ENCODE data around the gene ADGRG3. TPM values are rescaled to one million over a fixed set of nuclear protein-coding genes. Genes with fewer than 3 reads are reported as not detected.

The ADGRG3 gene
- total RNA-seq, 4 donors from 2014 or later: 0.32 to 2.0 (median 2.0) TPM; not detected in 1

GRCh38 chr16:57672824-57673223, 4.7 kb downstream of the ADGRG3 start:
- H3K27ac ChIP-seq: no peak overlapping the region
- peaks cover 6% of the 10 kb centered on the region for H3K4me1 ChIP-seq
- no peaks in the 10 kb centered on the region for H3K36me3 ChIP-seq
- peaks cover 6% of the 10 kb centered on the region for H3K27me3 ChIP-seq
- no peak for TF ChIP-seq POLR2AphosphoS5 (IDR thresholded peaks at IDR 0.05)
- no peak overlapping the region for H3K4me3 ChIP-seq
- 100% methylated on average over 2 of the region's 2 CpGs for WGBS
- no peak for DNase-seq (ENCODE audit: low spot score in 2 of 2)
- H3K9me3 ChIP-seq: no peaks in the 10 kb centered on the region

DNA sequence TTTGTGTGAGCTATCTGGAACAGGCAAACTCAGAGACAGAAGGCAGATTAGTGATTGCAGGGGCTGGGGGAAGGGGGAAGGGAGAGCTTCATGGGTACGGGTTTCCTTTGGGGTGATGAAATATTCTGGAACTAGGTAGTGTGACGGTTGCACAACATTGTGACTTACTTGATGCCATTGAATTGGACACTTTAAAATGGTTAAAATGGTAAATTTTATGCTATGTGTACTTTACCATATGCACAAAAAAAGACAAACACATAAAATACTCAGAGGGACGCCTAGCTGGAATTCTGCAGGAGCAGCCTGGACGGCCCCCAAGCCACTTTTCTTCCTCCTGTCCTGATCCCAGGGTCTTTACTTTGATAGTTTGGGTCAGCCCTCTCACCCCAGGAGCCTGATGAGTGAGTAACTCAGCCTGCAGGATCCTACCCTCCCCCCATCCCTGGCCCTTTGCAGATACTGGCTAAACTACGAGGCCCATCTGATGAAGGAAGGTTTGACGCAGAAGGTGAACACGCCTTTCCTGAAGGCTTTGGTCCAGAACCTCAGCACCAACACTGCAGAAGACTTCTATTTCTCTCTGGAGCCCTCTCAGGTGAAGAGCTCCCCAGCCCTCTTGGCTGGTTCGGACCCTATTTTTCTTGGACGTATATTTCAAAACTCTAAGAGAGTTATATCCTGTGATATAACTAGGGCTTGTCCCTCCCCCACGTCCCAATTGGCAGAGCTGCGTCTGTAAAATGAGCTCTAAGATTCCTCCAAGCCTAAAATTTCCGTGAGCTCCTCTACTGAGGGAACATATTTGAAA, 7.8 kb downstream of the ADGRG3 start:
- peak in 1 of 2 donors; percentile 25 for DNase-seq (ENCODE audit: low spot score in 2 of 2)
- Histone ChIP-seq H3K4me1 (peaks cover 7% of the 10 kb centered on the region), H3K4me3 (no peak overlapping the region), H3K27ac (no peak overlapping the region), H3K36me3 (no peaks in the 10 kb centered on the region), H3K27me3 (peaks cover 10% of the 10 kb centered on the region), H3K9me3 (no peaks in the 10 kb centered on the region)
- WGBS: 54% methylated on average over 12 of the region's 12 CpGs
- TF ChIP-seq EP300 (IDR thresholded peaks at IDR 0.05) (no peak), POLR2A (IDR thresholded peaks at IDR 0.05) (no peak), POLR2AphosphoS5 (IDR thresholded peaks at IDR 0.05) (no peak)
- TF ChIP-seq, protein P1, sequence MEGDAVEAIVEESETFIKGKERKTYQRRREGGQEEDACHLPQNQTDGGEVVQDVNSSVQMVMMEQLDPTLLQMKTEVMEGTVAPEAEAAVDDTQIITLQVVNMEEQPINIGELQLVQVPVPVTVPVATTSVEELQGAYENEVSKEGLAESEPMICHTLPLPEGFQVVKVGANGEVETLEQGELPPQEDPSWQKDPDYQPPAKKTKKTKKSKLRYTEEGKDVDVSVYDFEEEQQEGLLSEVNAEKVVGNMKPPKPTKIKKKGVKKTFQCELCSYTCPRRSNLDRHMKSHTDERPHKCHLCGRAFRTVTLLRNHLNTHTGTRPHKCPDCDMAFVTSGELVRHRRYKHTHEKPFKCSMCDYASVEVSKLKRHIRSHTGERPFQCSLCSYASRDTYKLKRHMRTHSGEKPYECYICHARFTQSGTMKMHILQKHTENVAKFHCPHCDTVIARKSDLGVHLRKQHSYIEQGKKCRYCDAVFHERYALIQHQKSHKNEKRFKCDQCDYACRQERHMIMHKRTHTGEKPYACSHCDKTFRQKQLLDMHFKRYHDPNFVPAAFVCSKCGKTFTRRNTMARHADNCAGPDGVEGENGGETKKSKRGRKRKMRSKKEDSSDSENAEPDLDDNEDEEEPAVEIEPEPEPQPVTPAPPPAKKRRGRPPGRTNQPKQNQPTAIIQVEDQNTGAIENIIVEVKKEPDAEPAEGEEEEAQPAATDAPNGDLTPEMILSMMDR (IDR thresholded peaks at IDR 0.05): no peak

DNA sequence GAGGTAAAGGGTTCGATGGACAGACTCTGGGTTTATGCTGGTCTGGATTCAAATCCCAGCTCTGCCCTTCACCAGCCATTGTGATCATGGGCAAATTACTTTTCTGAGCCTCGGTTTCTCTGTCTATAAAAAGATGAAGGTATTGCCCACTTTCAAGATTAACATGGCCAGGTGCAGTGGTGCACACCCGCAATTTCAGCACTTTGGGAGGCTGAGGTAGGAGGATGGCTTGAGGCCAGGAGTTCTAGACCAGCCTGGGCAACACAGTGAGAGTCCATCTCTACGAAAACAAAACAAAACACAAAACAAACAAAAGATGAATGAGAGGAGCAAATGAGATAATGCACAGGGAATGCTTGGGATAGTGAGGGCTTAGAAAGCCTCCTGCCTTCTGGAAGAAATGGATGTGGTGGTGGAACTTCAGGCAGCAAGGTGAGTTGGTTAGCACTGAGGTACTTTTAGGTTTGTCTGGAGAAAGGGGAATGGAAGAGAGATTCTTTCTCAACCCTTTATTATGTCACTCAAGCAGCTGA, 8.5 kb downstream of the ADGRG3 start:
- TF ChIP-seq EP300 (IDR thresholded peaks at IDR 0.05) (no peak), POLR2A (IDR thresholded peaks at IDR 0.05) (no peak), POLR2AphosphoS5 (IDR thresholded peaks at IDR 0.05) (no peak)
- TF ChIP-seq, protein P1 (IDR thresholded peaks at IDR 0.05): no peak
- peaks cover 7% of the 10 kb centered on the region for H3K4me1 ChIP-seq
- 72% methylated on average over 4 of the region's 4 CpGs for WGBS
- H3K36me3 ChIP-seq: no peaks in the 10 kb centered on the region
- no peak overlapping the region for H3K4me3 ChIP-seq
- peak overlapping the region; percentile 29 for H3K27ac ChIP-seq
- peak in 1 of 2 donors; percentile 17 for DNase-seq (ENCODE audit: low spot score in 2 of 2)
- peaks cover 10% of the 10 kb centered on the region for H3K27me3 ChIP-seq
- H3K9me3 ChIP-seq: no peaks in the 10 kb centered on the region

GRCh38 chr16:57677622-57678369, 9.7 kb downstream of the ADGRG3 start:
- H3K9me3 ChIP-seq: no peaks in the 10 kb centered on the region
- no peak overlapping the region for H3K27ac ChIP-seq
- TF ChIP-seq, protein P1 (IDR thresholded peaks at IDR 0.05): no peak
- TF ChIP-seq POLR2AphosphoS5 (IDR thresholded peaks at IDR 0.05) (no peak), POLR2A (IDR thresholded peaks at IDR 0.05) (no peak), EP300 (IDR thresholded peaks at IDR 0.05) (no peak)
- peak in 1 of 2 donors; percentile 73 for DNase-seq (ENCODE audit: low spot score in 2 of 2)
- peaks cover 7% of the 10 kb centered on the region for H3K4me1 ChIP-seq
- H3K27me3 ChIP-seq: peaks cover 8% of the 10 kb centered on the region
- H3K4me3 ChIP-seq: no peak overlapping the region
- WGBS: 44% methylated on average over 8 of the region's 14 CpGs
- no peaks in the 10 kb centered on the region for H3K36me3 ChIP-seq

DNA sequence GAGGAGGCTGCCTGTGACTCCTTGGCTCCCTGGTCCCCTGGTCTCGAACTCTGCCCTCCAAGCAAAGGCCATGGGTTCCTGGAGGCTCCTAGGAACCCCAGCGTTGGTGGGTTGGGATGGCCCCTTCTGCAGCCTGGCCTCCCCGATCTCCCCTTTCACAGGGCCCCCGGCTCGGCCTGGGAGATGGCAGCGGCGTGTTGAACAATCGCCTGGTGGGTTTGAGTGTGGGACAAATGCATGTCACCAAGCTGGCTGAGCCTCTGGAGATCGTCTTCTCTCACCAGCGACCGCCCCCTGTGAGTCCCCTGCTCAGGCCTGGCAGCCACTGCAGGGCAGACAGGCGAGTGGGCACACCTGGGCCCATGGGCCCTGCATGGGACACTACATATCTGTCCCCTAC, 10.9 kb downstream of the ADGRG3 start:
- H3K36me3 ChIP-seq: no peaks in the 10 kb centered on the region
- H3K4me3 ChIP-seq: no peak overlapping the region
- H3K27ac ChIP-seq: no peak overlapping the region
- H3K9me3 ChIP-seq: no peaks in the 10 kb centered on the region
- peak in 1 of 2 donors; percentile 41 for DNase-seq (ENCODE audit: low spot score in 2 of 2)
- H3K27me3 ChIP-seq: peaks cover 4% of the 10 kb centered on the region
- peaks cover 7% of the 10 kb centered on the region for H3K4me1 ChIP-seq
- TF ChIP-seq POLR2A (IDR thresholded peaks at IDR 0.05) (no peak), EP300 (IDR thresholded peaks at IDR 0.05) (no peak), POLR2AphosphoS5 (IDR thresholded peaks at IDR 0.05) (no peak)
- TF ChIP-seq, protein P1 (IDR thresholded peaks at IDR 0.05): no peak
- WGBS: no CpG with 5 or more reads among the region's 12 CpGs

Data from suprapubic skin (tissue), 4 donors.